Measurements from ENCODE around the gene LDB3.

LDB3 gene

DNA sequence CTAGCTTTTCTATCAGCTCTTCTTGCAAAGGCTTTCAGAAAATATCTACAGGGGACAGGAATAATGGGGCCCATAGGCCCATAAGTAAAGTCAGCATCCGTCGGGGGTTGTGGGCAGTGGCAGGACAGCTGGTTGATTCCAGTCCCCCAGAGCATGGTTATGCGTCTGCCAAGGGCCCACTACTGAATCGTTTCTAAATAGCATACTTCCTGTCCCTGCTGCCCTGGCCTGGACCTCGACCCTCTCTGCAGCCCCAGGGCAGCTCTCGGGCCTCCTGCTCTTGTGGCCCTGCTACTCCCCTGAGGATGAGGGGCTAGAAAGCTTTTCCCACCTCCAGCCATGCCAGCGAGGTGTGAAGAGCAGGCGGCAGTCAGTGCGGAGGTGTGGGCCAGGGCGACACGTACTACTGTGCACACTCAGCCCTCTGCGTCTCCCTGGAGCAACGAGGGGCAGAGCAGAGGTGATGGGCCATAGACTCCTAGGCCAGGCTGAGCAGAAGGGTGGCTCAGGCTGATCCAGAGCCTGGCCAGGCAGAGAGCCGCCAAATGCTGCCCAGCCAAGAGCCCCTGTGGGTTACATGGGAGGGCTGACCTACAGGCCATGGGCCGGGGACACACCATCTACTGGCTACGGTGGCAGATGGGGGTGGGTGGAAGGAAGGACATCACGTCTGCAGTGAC lies 18.7 kb upstream of the LDB3 start:
- DNase-seq (ENCODE audit: low read depth, low spot score): no peak
- H3K27ac ChIP-seq: no peak overlapping the region

GRCh38 chr10:86650151-86650550 lies 18.2 kb upstream of the LDB3 start:
- no peak for DNase-seq (ENCODE audit: low read depth, low spot score)
- no peak overlapping the region for H3K27ac ChIP-seq

- DNase-seq (ENCODE audit: low read depth, low spot score): no peak
- no peak overlapping the region for H3K27ac ChIP-seq
Observed at GRCh38 chr10:86651021-86651471, 17.3 kb upstream of the LDB3 start.

GRCh38 chr10:86651631-86652331 lies 16.5 kb upstream of the LDB3 start:
- H3K27ac ChIP-seq: no peak overlapping the region
- no peak for DNase-seq (ENCODE audit: low read depth, low spot score)

DNA sequence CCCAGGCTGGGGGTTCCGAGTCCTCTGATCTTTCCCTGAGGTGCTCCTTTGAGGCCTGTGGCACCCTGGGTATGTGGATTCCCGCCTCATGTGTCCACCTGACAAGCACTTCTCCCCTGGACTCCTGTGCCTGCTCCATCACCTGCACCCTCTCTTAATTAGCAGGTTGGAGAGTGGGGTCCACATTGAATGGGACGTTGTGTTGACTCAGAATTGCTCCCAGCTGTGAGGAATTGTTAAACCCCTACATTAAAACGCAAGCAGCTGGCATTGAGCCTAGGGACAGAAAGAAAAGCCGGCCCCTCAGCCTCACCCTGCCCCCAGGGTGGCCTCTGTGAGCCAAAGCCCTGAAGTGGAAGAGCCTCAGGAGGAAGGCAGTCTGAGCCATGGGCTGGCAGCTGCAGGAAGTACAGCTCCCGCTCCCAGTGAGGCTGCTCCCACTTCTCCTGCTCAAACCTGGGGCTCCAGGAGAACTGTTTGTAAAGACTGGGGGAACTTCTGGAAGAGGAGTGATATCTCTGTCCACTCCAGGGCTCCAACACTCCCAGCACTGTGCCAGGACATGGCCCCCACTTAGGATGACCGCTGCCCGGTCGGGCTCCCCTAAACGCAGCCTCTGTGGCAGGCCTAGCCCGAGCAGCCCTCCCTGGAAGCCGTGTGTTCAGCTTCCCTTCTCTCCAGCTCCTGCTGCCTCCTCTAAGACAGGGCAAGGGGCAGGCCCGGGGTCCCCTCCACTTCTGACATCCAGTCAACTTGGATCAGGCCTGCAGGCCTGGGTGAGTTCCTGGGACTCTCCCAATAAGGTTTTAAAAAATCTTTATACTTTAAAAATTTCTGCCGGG lies 15.7 kb upstream of the LDB3 start:
- no peak for DNase-seq (ENCODE audit: low read depth, low spot score)
- no peak overlapping the region for H3K27ac ChIP-seq

- DNase-seq (ENCODE audit: low read depth, low spot score): no peak
- H3K27ac ChIP-seq: no peak overlapping the region
Observed at GRCh38 chr10:86653379-86653778, 14.9 kb upstream of the LDB3 start.

DNA sequence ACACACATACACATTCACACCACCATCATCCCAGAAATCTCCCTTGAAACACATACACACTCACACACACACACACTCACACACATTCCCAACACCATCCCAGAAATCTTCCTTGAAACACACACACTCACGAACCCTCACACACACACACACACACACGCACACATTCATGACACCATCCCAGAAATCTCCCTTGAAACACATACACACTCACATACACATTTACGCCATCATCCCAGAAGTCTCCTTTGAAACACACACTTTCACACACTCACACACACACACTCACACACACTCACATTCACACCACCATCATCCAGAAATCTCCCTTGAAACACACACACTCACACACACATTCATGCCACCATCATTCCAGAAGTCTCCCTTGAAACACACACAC lies 14.3 kb upstream of the LDB3 start:
- H3K27ac ChIP-seq: no peak overlapping the region
- DNase-seq (ENCODE audit: low read depth, low spot score): no peak

- H3K27ac ChIP-seq: no peak within 1 kb of the TSS
- DNase-seq (ENCODE audit: low read depth, low spot score): no peak
Observed at GRCh38 chr10:86654411-86655172, 13.7 kb upstream of the LDB3 start, which contains the start of gene OPN4. Gene OPN4, plus strand, starts transcription at chr10:86654547. Its CDS starts 237 bp downstream, at chr10:86654784.

DNA sequence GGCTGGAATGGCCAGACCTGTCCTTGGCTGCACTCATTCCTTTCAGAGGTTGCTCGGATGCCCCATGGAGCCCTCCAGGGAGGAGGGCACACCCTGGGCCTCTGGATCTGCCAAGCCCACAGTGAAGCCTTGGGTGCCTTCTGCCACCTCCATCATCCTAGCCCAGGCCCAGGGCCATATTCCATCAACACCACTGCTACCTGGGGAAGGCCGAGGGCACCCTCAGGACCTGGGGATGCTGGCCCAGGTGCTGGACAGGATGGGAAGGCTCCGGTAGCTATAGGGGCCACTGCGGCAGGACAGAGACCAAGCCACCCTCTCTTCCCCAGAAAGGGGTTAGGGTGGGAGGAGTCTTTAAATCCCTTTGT lies 13.2 kb upstream of the LDB3 start:
- no peak for DNase-seq (ENCODE audit: low read depth, low spot score)
- no peak overlapping the region for H3K27ac ChIP-seq

- no peak overlapping the region for H3K27ac ChIP-seq
- DNase-seq (ENCODE audit: low read depth, low spot score): no peak
Observed at GRCh38 chr10:86655596-86655995, 12.7 kb upstream of the LDB3 start.

DNA sequence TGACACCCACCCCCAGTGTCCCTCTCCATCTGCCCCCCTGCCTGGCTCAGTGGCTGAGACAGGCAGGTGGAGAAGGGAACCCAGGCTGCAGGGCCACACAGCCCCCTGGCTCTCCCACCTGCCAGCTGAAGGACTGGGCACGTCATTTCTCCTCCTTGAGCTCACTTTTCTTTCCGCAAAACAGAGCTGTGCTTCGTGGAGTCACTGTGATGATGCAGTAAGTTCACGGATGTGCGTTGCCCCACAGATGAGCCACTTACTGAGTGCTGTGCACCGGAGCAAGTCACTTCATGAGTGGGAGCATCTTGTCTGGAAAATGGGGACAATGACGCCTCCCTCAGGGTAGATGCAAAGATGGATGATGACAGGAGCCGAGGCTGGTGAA lies 11.3 kb upstream of the LDB3 start:
- no peak for DNase-seq (ENCODE audit: low read depth, low spot score)
- no peak overlapping the region for H3K27ac ChIP-seq

- no peak overlapping the region for H3K27ac ChIP-seq
- DNase-seq (ENCODE audit: low read depth, low spot score): no peak
Observed at GRCh38 chr10:86657396-86658011, 10.8 kb upstream of the LDB3 start.

GRCh38 chr10:86658261-86658741 lies 10.0 kb upstream of the LDB3 start:
- DNase-seq (ENCODE audit: low read depth, low spot score): no peak
- H3K27ac ChIP-seq: no peak overlapping the region

DNA sequence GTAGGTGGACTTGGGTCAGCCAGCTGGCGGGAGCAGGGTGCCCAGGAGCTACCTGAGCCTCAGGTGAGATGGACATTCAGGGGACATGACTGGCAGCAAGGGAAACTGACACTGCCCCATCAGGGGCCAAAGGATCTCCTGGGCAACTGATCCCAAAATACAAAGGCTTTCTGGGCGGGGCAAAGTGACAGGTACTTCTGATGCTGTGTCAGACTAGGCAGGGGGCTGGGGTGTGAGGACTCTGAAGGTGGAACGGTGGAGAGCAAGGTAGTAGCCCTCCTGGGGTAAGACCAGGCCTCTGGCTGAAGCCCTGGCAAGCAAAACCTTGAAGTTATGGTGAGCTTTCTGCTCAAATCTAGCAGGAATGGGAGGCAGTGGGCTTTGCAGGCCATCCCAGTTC lies 9.6 kb upstream of the LDB3 start:
- no peak for DNase-seq (ENCODE audit: low read depth, low spot score)
- no peak overlapping the region for H3K27ac ChIP-seq

DNA sequence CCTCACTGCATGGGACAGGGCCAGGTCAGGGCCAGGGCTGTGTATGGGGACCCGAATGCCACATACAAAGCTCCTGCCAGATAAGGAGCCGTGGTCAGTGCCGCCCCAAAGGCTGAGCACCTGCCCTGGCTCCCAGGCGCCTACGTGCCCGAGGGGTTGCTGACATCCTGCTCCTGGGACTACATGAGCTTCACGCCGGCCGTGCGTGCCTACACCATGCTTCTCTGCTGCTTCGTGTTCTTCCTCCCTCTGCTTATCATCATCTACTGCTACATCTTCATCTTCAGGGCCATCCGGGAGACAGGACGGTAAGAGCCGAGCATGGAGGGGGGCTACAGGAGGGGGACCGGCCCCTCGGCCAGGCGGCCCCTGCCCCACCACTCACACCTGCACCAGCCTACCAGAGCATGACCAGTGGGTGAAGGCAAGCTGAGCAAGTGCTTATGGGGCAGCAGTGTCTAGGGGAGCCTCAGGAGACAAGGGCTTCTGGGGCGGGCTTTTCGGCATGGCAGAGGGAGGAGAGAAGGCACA lies 9.1 kb upstream of the LDB3 start:
- H3K27ac ChIP-seq: no peak overlapping the region
- DNase-seq (ENCODE audit: low read depth, low spot score): no peak

DNA sequence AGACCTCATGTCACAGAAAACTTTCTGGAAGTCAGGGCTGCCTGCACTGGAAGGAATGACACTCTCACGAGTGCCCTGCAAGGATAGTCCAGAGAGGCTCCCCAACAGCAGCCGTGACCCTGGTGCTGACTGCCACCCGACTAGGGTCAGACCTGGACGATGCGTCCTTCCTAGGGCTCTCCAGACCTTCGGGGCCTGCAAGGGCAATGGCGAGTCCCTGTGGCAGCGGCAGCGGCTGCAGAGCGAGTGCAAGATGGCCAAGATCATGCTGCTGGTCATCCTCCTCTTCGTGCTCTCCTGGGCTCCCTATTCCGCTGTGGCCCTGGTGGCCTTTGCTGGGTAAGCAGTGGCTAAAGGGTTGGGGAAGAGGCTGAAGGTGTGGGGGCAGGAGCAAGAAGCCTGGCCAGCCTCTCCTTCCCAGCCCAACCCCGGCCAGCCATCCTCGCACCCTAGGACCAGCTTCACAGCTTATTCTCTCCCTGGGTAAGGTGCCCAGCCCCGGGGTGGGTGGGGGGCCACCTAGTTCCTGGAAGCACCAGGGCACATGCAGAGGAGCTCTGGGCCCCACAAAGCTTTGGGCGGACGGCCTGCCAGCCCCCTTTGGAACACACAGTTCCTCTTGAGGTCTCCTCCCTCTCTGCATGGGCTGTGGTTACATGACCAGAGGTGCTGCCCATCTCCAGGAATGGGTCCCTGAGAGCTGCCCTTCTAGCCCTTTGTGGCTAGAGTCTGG lies 8.4 kb upstream of the LDB3 start:
- DNase-seq (ENCODE audit: low read depth, low spot score): no peak
- no peak overlapping the region for H3K27ac ChIP-seq

DNA sequence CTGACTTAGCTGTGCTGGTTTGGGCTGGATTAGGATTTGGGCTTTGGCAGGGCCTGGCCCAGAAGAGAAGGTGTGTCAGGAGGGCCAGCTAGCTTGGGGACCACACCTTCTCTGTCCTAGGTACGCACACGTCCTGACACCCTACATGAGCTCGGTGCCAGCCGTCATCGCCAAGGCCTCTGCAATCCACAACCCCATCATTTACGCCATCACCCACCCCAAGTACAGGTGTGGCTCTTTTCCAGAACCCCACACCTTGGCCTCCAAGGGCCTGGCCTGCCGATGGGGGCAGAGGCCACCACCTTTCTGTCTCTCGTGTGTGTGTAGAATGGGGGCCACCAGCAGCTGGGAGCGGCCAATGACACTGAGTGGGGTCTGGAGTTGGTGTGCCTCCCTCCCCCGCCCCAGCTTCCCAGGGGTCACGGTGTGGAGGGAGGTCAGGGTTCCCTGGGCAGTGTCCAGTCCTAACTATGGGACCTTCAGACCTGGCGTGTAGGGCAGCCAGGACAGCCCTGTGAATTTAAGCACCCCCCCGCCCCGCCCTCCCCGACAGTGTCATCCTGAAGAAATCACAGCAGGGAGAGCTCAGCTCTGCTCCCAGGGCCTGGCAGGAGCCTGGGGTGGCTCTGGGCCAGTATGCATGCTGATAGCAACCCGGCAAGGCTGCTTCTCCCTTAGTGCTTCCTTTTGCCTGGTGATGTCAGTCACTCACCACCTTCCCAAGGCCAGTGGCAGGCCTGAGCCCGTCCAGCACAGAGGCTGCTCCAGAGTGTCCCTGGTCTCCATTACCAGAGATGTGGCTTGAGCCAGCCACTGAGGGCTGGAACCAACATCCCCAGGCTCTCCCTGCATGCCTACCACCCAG lies 6.9 kb upstream of the LDB3 start:
- H3K27ac ChIP-seq: no peak overlapping the region
- DNase-seq (ENCODE audit: low read depth, low spot score): no peak

All from epithelial cell of prostate (primary cell).